ENCODE results near the gene CSF3R. TPM values are rescaled to one million over a fixed set of nuclear protein-coding genes. Genes with fewer than 3 reads are reported as not detected.

The CSF3R gene
- total and polyA plus RNA-seq, 9 of the 15 experiments (the other 6 are each of a cell fraction or from before 2014, with no cell fraction given), result 0.21 to 0.86 (median 0.40) TPM; not detected in 1

GRCh38 chr1:36448530-36449056 lies 34.1 kb downstream of the CSF3R start (continued):
- TF ChIP-seq CEBPZ (IDR thresholded peaks at IDR 0.05; ENCODE audit: borderline replicate concordance, low read depth, low read length), result no peak
- TF ChIP-seq SFPQ (IDR thresholded peaks at IDR 0.05; ENCODE audit: low read depth, low read length), result no peak
- TF ChIP-seq RB1 (IDR thresholded peaks at IDR 0.05; ENCODE audit: low read depth), result no peak
- TF ChIP-seq MECOM (CRISPR knock-in tag; IDR thresholded peaks at IDR 0.05), result no peak
- no peak for TF ChIP-seq LEF1 (IDR thresholded peaks at IDR 0.05)
- peak; percentile 57; the same call in 1 of the 2 replicates for TF ChIP-seq SPI1 (IDR thresholded peaks at IDR 0.05; ENCODE audit: borderline replicate concordance, low read depth, low read length)
- TF ChIP-seq L3MBTL2 (IDR thresholded peaks at IDR 0.05), result no peak
- TF ChIP-seq ZNF785 (CRISPR knock-in tag; IDR thresholded peaks at IDR 0.05), result no peak
- TF ChIP-seq ZNF592 (IDR thresholded peaks at IDR 0.05), result 0 out of 2 replicates have a peak, but pooled peaks have one; percentile 13
- no peak for TF ChIP-seq RFX1 (IDR thresholded peaks at IDR 0.05)
- TF ChIP-seq PML (IDR thresholded peaks at IDR 0.05; ENCODE audit: low read length), result no peak
- TF ChIP-seq STAT5B (CRISPR knock-in tag; IDR thresholded peaks at IDR 0.05), result no peak
- TF ChIP-seq C11orf30 (IDR thresholded peaks at IDR 0.05; ENCODE audit: low read depth), result peak; percentile 53; the same call in 1 of the 2 replicates
- no peak for TF ChIP-seq SAFB (IDR thresholded peaks at IDR 0.05; ENCODE audit: borderline replicate concordance, low read depth, low read length)
- no peak for TF ChIP-seq PTRF (tag; IDR thresholded peaks at IDR 0.05)
- TF ChIP-seq ZNF445 (CRISPR knock-in tag; IDR thresholded peaks at IDR 0.05; ENCODE audit: low read depth), result no peak
- TF ChIP-seq KAT8 (IDR thresholded peaks at IDR 0.05; ENCODE audit: low read depth), result no peak
- no peak for TF ChIP-seq ZNF277 (CRISPR knock-in tag; IDR thresholded peaks at IDR 0.05; ENCODE audit: borderline replicate concordance)

All from K562 (cell line).